BJ (cell line): Measurements from ENCODE around the gene ECHS1. TPM values are rescaled to one million over a fixed set of nuclear protein-coding genes. Genes with fewer than 3 reads are reported as not detected.

Source experiments
- CTCF ChIA-PET: fragments of 350-600 bp; formaldehyde crosslinking; extraction: SDS; loops from one replicate; lab custom pipeline; 2021; ENCODE audit warnings: antibody characterized with exemption, inconsistent platforms; lab: Yijun Ruan, JAX
- POLR2A ChIA-PET: fragments of 300-600 bp; sonication (Branson Sonifier 250); formaldehyde crosslinking; extraction: SDS; loops from one replicate; lab custom pipeline; 2021; ENCODE audit warnings: antibody characterized with exemption; lab: Charles Lee
- DNase-seq: peaks from one replicate; pipeline ENCODE4 v3.0.0-alpha.2; 2011; ENCODE audit warnings: low read depth
- H3K27me3 ChIP-seq: 2 replicates; pipeline ENCODE4 v1.6.0; 2011; ENCODE audit warnings: low read length; ENCODE audit not compliant: control insufficient read depth, insufficient read depth
- H3K36me3 ChIP-seq: 2 replicates; pipeline ENCODE4 v1.5.1; 2011; ENCODE audit warnings: low read length; ENCODE audit not compliant: control insufficient read depth, insufficient read depth
- H3K4me3 ChIP-seq: 2 replicates; pipeline ENCODE4 v1.5.1; 2011; ENCODE audit warnings: low read depth, mild to moderate bottlenecking, control low read depth, low read length
- CTCF ChIP-seq: IDR thresholded peaks from 2 replicates; pipeline ENCODE4 v1.5.1; 2011; ENCODE audit warnings: low read depth, mild to moderate bottlenecking, control low read depth, inconsistent platforms, low read length, moderate library complexity; ENCODE audit not compliant: insufficient read depth
- polyA plus RNA-seq: library from polyadenylated mRNA; depleted of rRNA; stranded (reverse); fragments of >200 nt; gene quantifications from 2 replicates; pipeline ENCODE4 v1.2.3, GENCODE V29; 2011; rRNA removed
- small RNA-seq: library from RNA; depleted of rRNA; stranded (forward); fragments of <200 nt; gene quantifications from one replicate; pipeline ENCODE3, GENCODE V24; 2012; ENCODE audit warnings: low replicate concordance, low read depth; ENCODE audit not compliant: insufficient read length

The ECHS1 gene
- polyA plus RNA-seq, 1 experiment: 63.9 TPM

- TF ChIP-seq CTCF: no peak
- ChIA-PET POLR2A (no interaction called here), CTCF (interaction anchor here (1.4 to 2.6 kb wide), 2 partner anchors 8 to 13 kb away, joined by 6 to 20 read pairs; no protein-coding TSS in a partner anchor)
- DNase-seq: no peak
- Histone ChIP-seq H3K36me3 (peaks cover 8% of the 10 kb centered on the region), H3K27me3 (no peaks in the 10 kb centered on the region; the same call in 1 of the 2 replicates), H3K4me3 (no peak overlapping the region)
These were observed 56.9 kb downstream of the ECHS1 start for GRCh38 chr10:133316266-133316665.

GRCh38 chr10:133315847-133316246, 57.3 kb downstream of the ECHS1 start:
- ChIA-PET CTCF (interaction anchor here (1.4 to 2.6 kb wide), 2 partner anchors 9 to 13 kb away, joined by 6 to 20 read pairs; no protein-coding TSS in a partner anchor), POLR2A (no interaction called here)
- no peak for TF ChIP-seq CTCF
- Histone ChIP-seq H3K4me3 (no peak overlapping the region), H3K27me3 (no peaks in the 10 kb centered on the region; the same call in 1 of the 2 replicates), H3K36me3 (peaks cover 8% of the 10 kb centered on the region)
- no peak for DNase-seq

- peaks cover 15% of the 10 kb centered on the region for H3K36me3 ChIP-seq
- no peak for TF ChIP-seq CTCF
- ChIA-PET POLR2A (no interaction called here), CTCF (interaction anchor here (1.4 to 2.6 kb wide), 3 partner anchors 10 to 58 kb away, joined by 6 to 20 read pairs (median 8); no protein-coding TSS in a partner anchor)
- no peak overlapping the region for H3K4me3 ChIP-seq
- no peaks in the 10 kb centered on the region for H3K27me3 ChIP-seq
- no peak for DNase-seq
These were observed 58.2 kb downstream of the ECHS1 start for GRCh38 chr10:133314911-133315310.

- ChIA-PET CTCF (interaction anchor here (1.0 to 1.8 kb wide), 2 partner anchors 46 to 56 kb away, joined by 3 to 8 read pairs; no protein-coding TSS in a partner anchor), POLR2A (no interaction called here)
- no peak for TF ChIP-seq CTCF
- no peaks in the 10 kb centered on the region for H3K27me3 ChIP-seq
- DNase-seq: no peak
- H3K4me3 ChIP-seq: no peak overlapping the region
- H3K36me3 ChIP-seq: peaks cover 19% of the 10 kb centered on the region
These were observed 60.0 kb downstream of the ECHS1 start for GRCh38 chr10:133313192-133313591.

- DNase-seq: no peak
- no peak for TF ChIP-seq CTCF
- Histone ChIP-seq H3K4me3 (no peak overlapping the region), H3K36me3 (peaks cover 19% of the 10 kb centered on the region), H3K27me3 (no peaks in the 10 kb centered on the region)
- CTCF ChIA-PET: no interaction called here
- POLR2A ChIA-PET: no interaction called here
These were observed 60.4 kb downstream of the ECHS1 start for GRCh38 chr10:133312769-133313145.

Small RNA genes within 50 kb of the gene (small RNA-seq; reads per million reads assigned to genes)
- gene AL360181.4: not detected
- not detected for gene BANF1P2
- gene MIR3944: 1.1 reads per million

Other genes with a start within 250 kb of the ECHS1 start
- gene KNDC1, start 213.1 kb downstream of the ECHS1 start, polyA plus RNA-seq: 1.0 and 1.1 TPM in 2 replicates
- not detected in 2 replicates for gene UTF1, start 143.1 kb downstream of the ECHS1 start, polyA plus RNA-seq
- not detected in 2 replicates for gene VENTX, start 135.5 kb downstream of the ECHS1 start, polyA plus RNA-seq
- gene ADAM8, start 96.5 kb downstream of the ECHS1 start, polyA plus RNA-seq: 0.53 and 0.77 TPM in 2 replicates
- 44.2 and 55.8 TPM in 2 replicates for gene TUBGCP2, start 64.5 kb downstream of the ECHS1 start, polyA plus RNA-seq
- 29.3 and 32.9 TPM in 2 replicates for gene ZNF511, start 64.4 kb downstream of the ECHS1 start, polyA plus RNA-seq
- gene CALY, start 36.5 kb downstream of the ECHS1 start, polyA plus RNA-seq: 0.31 and 0.91 TPM in 2 replicates
- gene PRAP1, start 26.0 kb downstream of the ECHS1 start, polyA plus RNA-seq: not detected in 2 replicates
- gene FUOM, start 15.3 kb downstream of the ECHS1 start, polyA plus RNA-seq: 40.6 and 49.8 TPM in 2 replicates
- 3.5 and 4.5 TPM in 2 replicates for gene PAOX, start 5.9 kb upstream of the ECHS1 start, polyA plus RNA-seq
- 30.9 and 38.1 TPM in 2 replicates for gene MTG1, start 20.8 kb upstream of the ECHS1 start, polyA plus RNA-seq
- 1.8 and 3.0 TPM in 2 replicates for gene SPRN, start 51.3 kb upstream of the ECHS1 start, polyA plus RNA-seq
- 0.89 and 1.3 TPM in 2 replicates for gene SCART1, start 80.6 kb upstream of the ECHS1 start, polyA plus RNA-seq
- 1.3 and 1.9 TPM in 2 replicates for gene CYP2E1, start 154.0 kb upstream of the ECHS1 start, polyA plus RNA-seq
- gene SYCE1, start 192.2 kb upstream of the ECHS1 start, polyA plus RNA-seq: 0.78 and 0.94 TPM in 2 replicates